ENCODE data around the gene ZNF579. TPM values are rescaled to one million over a fixed set of nuclear protein-coding genes. Genes with fewer than 3 reads are reported as not detected.

ZNF579 gene
- total and polyA plus RNA-seq, 2 of the 13 experiments (the other 11 are each of a cell fraction or from before 2014, with no cell fraction given): 2.1 to 2.9 TPM

DNA sequence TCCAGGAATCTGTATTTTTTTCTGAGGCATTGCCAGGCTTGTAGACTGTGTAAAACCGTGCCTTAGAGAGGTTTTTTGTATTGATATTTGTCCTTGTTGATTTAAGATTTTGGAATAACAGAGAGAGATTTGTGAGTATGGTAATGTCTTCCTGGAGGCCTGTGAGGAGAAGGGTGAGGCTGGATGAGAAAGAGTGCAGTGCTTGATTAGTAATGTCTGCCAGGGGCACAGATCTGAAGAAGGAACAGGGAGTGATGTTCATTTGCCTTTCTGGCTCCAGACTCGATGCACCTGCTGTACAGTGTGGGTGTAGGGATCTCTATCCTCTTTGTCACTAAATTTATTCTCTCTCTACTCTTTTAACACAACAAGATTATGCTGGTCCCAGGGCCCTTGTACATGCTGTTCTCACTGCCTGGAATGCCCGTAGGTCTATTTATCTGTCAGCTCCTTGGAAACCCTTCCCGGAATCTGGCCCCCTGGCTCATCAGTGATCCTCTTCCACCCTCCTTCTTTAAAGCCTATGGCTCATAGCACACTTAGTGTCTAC, 14.4 kb upstream of the ZNF579 start:
- ATAC-seq: no peak
- Histone ChIP-seq H3K9ac (ENCODE audit: insufficient read depth, low read depth, low read length) (no peak overlapping the region), H3K36me3 (replicated peaks in 1 of 2; ENCODE audit: control insufficient read depth in 1 of 2, insufficient read depth in 2 of 2, low read length in 2 of 2) (peaks cover 10 to 32% of the 10 kb centered on the region in 2 experiments; a peak in 4 of 5 replicates), H3K9me3 (ENCODE audit: low read length) (no peaks in the 10 kb centered on the region), H2AFZ (ENCODE audit: low read length) (no peak overlapping the region), H3K4me3 (replicated peaks in 1 of 3; ENCODE audit: insufficient read depth in 1 of 3, low read depth in 2 of 3, low read length in 3 of 3) (no peak overlapping the region), H3K27ac (ENCODE audit: extremely low read length, insufficient read depth, low read length) (no peak overlapping the region), H3K79me2 (ENCODE audit: insufficient read depth, low read length) (peaks cover 2% of the 10 kb centered on the region), H3K4me2 (ENCODE audit: low read depth, low read length) (no peak overlapping the region), H3K27me3 (ENCODE audit: control insufficient read depth in 1 of 2, insufficient read depth in 2 of 2, low read length in 2 of 2) (no peaks in the 10 kb centered on the region; a peak in 1 of 5 replicates), H3K4me1 (ENCODE audit: insufficient read depth, low read length) (peaks cover 9% of the 10 kb centered on the region), H4K20me1 (ENCODE audit: insufficient read depth, low read length) (0 out of 2 replicates have a peak, but pooled peaks cover 6% of the 10 kb centered on the region)
- no peak for FAIRE-seq
- TF ChIP-seq ZFP62 (CRISPR knock-in tag; IDR thresholded peaks at IDR 0.05) (no peak), ADNP (CRISPR knock-in tag; IDR thresholded peaks at IDR 0.05) (no peak), ZFY (CRISPR knock-in tag; IDR thresholded peaks at IDR 0.05) (no peak), ZNF710 (CRISPR knock-in tag; IDR thresholded peaks at IDR 0.05; ENCODE audit: borderline replicate concordance) (no peak), ZNF558 (CRISPR knock-in tag; IDR thresholded peaks at IDR 0.05; ENCODE audit: borderline replicate concordance) (no peak)
- TF ChIP-seq, protein P1, sequence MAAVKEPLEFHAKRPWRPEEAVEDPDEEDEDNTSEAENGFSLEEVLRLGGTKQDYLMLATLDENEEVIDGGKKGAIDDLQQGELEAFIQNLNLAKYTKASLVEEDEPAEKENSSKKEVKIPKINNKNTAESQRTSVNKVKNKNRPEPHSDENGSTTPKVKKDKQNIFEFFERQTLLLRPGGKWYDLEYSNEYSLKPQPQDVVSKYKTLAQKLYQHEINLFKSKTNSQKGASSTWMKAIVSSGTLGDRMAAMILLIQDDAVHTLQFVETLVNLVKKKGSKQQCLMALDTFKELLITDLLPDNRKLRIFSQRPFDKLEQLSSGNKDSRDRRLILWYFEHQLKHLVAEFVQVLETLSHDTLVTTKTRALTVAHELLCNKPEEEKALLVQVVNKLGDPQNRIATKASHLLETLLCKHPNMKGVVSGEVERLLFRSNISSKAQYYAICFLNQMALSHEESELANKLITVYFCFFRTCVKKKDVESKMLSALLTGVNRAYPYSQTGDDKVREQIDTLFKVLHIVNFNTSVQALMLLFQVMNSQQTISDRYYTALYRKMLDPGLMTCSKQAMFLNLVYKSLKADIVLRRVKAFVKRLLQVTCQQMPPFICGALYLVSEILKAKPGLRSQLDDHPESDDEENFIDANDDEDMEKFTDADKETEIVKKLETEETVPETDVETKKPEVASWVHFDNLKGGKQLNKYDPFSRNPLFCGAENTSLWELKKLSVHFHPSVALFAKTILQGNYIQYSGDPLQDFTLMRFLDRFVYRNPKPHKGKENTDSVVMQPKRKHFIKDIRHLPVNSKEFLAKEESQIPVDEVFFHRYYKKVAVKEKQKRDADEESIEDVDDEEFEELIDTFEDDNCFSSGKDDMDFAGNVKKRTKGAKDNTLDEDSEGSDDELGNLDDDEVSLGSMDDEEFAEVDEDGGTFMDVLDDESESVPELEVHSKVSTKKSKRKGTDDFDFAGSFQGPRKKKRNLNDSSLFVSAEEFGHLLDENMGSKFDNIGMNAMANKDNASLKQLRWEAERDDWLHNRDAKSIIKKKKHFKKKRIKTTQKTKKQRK (IDR thresholded peaks at IDR 0.05; ENCODE audit: low read length): no peak
- TF ChIP-seq, protein P2, sequence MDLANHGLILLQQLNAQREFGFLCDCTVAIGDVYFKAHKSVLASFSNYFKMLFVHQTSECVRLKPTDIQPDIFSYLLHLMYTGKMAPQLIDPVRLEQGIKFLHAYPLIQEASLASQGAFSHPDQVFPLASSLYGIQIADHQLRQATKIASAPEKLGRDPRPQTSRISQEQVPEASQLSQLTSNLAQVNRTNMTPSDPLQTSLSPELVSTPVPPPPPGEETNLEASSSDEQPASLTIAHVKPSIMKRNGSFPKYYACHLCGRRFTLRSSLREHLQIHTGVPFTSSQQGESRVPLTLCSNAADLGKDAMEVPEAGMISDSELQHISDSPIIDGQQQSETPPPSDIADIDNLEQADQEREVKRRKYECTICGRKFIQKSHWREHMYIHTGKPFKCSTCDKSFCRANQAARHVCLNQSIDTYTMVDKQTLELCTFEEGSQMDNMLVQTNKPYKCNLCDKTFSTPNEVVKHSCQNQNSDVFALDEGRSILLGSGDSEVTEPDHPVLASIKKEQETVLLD (CRISPR knock-in tag; IDR thresholded peaks at IDR 0.05; ENCODE audit: low read depth): no peak
- BruUV-seq (replicated peaks): no TSS peak
- ChIA-PET CTCF (ENCODE audit: low intra/inter-chr PET ratio, low total read pairs) (no interaction called here), POLR2A (interaction anchor here (1.0 kb wide), 1 partner anchor 10 kb away, joined by 4 read pairs; no protein-coding TSS in a partner anchor)
- in situ Hi-C loops (cut with HindIII; ENCODE audit: extremely low pct_ligation_motif_present, low pct_unique_long_range_greater_than_20kb): no loop called here
- intact Hi-C loops (cut with micrococcal nuclease; ENCODE audit: unreplicated experiment): no loop called here
- 92% methylated on average over 4 of the region's 4 CpGs for WGBS (ENCODE audit: low lambda C conversion rate)
- no peak for DNase-seq (ENCODE audit: low spot score)
